HCT116 (cell line): Measurements from ENCODE around the gene SYT11. TPM values are rescaled to one million over a fixed set of nuclear protein-coding genes. Genes with fewer than 3 reads are reported as not detected.

Source experiments
- ATAC-seq: fragments of 200-7000 bp; cut with Tn5 transposase; 2 replicates; pipeline ENCODE4 v1.9.1; 2020; ENCODE audit warnings: mild to moderate bottlenecking, moderate library complexity
- BruUV-seq: library from RNA; stranded (reverse); fragments of 400-500 nt; replicated peaks from 2 replicates; lab custom pipeline; 2021; lab: Mats Ljungman, UMichigan
- CTCF ChIA-PET: fragments of 300-600 bp; sonication (Branson Sonifier 250); formaldehyde crosslinking; loops from one replicate; lab custom pipeline; 2021; ENCODE audit warnings: antibody characterized with exemption; lab: Charles Lee
- POLR2A ChIA-PET: fragments of 300-600, 350-600 bp; sonication (Branson Sonifier 250); formaldehyde crosslinking; loops from one replicate; lab custom pipeline; 2021; ENCODE audit warnings: antibody characterized with exemption; lab: Charles Lee
- RAD21 ChIA-PET, 2 experiments: fragments of 300-600 bp; sonication (Branson Sonifier 250); formaldehyde crosslinking; loops; one replicate each; lab custom pipeline; 2023; ENCODE audit warnings: low total read pairs in 2 of 2; ENCODE audit not compliant: uncharacterized antibody in 2 of 2, unreplicated experiment in 2 of 2, low non-redundant PET in 1 of 2; lab: Charles Lee
- DNase-seq: peaks from one replicate; pipeline ENCODE4 v3.0.0-alpha.2; 2010; ENCODE audit warnings: low read depth, low spot score
- H2AFZ ChIP-seq: fragments of 200-600 bp; shearing (Covaris generic), sonication (generic); 2 replicates; pipeline ENCODE4 v1.6.1; 2017; ENCODE audit warnings: low read depth, mixed run types, mixed read lengths, antibody characterized with exemption, low read length; ENCODE audit not compliant: poor library complexity, severe bottlenecking
- H3K27ac ChIP-seq: 2 replicates; pipeline ENCODE4 v1.5.1; 2012; ENCODE audit warnings: low read depth, low read length
- H3K27me3 ChIP-seq: fragments of 200-600 bp; sonication (generic); 2 replicates; pipeline ENCODE4 v1.6.1; 2016; ENCODE audit warnings: mixed run types, low read length, mixed read lengths; ENCODE audit not compliant: insufficient read depth
- H3K36me3 ChIP-seq, 2 experiments: fragments of 200-500 bp in 1 of 2; fragments of 200-600 bp in 1 of 2; sonication (Bioruptor generic) in 1 of 2; sonication (generic) in 1 of 2; 2 replicates each; pipeline versions ENCODE4 v1.5.1 to v1.6.1; 2014 to 2016; ENCODE audit warnings: low read length in 2 of 2, inconsistent platforms in 1 of 2, mixed read lengths in 1 of 2, mixed run types in 1 of 2; ENCODE audit not compliant: insufficient read depth in 2 of 2, control insufficient read depth in 1 of 2
- H3K4me1 ChIP-seq, 2 experiments: fragments of 200-600 bp in 1 of 2; sonication (generic) in 1 of 2; 2 replicates each; pipeline versions ENCODE4 v1.5.1 to v1.6.1; 2012 to 2017; ENCODE audit warnings: low read length in 2 of 2, inconsistent platforms in 1 of 2, mild to moderate bottlenecking in 1 of 2, mixed read lengths in 1 of 2, mixed run types in 1 of 2, moderate library complexity in 1 of 2; ENCODE audit not compliant: insufficient read depth in 2 of 2, control insufficient read depth in 1 of 2
- H3K4me2 ChIP-seq: fragments of 200-600 bp; sonication (generic); 2 replicates; pipeline ENCODE4 v1.6.1; 2017; ENCODE audit warnings: mixed run types, low read length, mixed read lengths
- H3K4me3 ChIP-seq, 2 experiments: fragments of 200-600 bp in 1 of 2; sonication (generic) in 1 of 2; replicated peaks in 1 of 2; 2 replicates each; pipeline ENCODE4 v1.5.1; 2011 to 2016; ENCODE audit warnings: low read length in 2 of 2, control low read depth in 1 of 2, low read depth in 1 of 2, mild to moderate bottlenecking in 1 of 2, mixed read lengths in 1 of 2, mixed run types in 1 of 2
- H3K79me2 ChIP-seq: fragments of 200-600 bp; sonication (generic); 2 replicates; pipeline ENCODE4 v1.6.1; 2017; ENCODE audit warnings: mild to moderate bottlenecking, mixed run types, low read length, moderate library complexity, mixed read lengths; ENCODE audit not compliant: insufficient read depth
- H3K9ac ChIP-seq: fragments of 200-600 bp; sonication (generic); 2 replicates; pipeline ENCODE4 v1.6.1; 2016; ENCODE audit warnings: low read length, mixed read lengths
- H3K9me2 ChIP-seq: fragments of 200-600 bp; sonication (generic), shearing (Covaris generic); 2 replicates; pipeline ENCODE4 v1.6.1; 2017; ENCODE audit warnings: mixed run types, mild to moderate bottlenecking, moderate library complexity; ENCODE audit not compliant: insufficient read depth
- H3K9me3 ChIP-seq, 2 experiments: fragments of 200-500 bp in 1 of 2; fragments of 200-600 bp in 1 of 2; sonication (Bioruptor generic) in 1 of 2; sonication (generic) in 1 of 2; 2 replicates each; pipeline ENCODE4 v1.6.1; 2014 to 2017; ENCODE audit warnings: low read length in 2 of 2, mixed read lengths in 2 of 2, inconsistent platforms in 1 of 2, low read depth in 1 of 2, mild to moderate bottlenecking in 1 of 2, mixed run types in 1 of 2, moderate library complexity in 1 of 2; ENCODE audit not compliant: control insufficient read depth in 1 of 2, insufficient read depth in 1 of 2
- H4K20me1 ChIP-seq: fragments of 200-600 bp; sonication (generic), shearing (Covaris generic); 2 replicates; pipeline ENCODE4 v1.6.1; 2017; ENCODE audit warnings: mixed run types, mild to moderate bottlenecking, moderate library complexity; ENCODE audit not compliant: insufficient read depth
- ATF3 ChIP-seq: IDR thresholded peaks from 2 replicates; pipeline ENCODE4 v1.6.1; 2012
- CEBPB ChIP-seq: IDR thresholded peaks from 2 replicates; pipeline ENCODE4 v1.6.1; 2012; ENCODE audit warnings: low read depth
- CTCF ChIP-seq, 3 experiments: fragments of 200-600 bp in 1 of 3; sonication (generic) in 1 of 3; IDR thresholded peaks in 2 of 3; conservative IDR thresholded peaks in 1 of 3; 2 replicates each; pipeline ENCODE4 v1.5.1; 2012 to 2017; ENCODE audit warnings: low read depth in 2 of 3, low read length in 2 of 3, antibody characterized with exemption in 1 of 3, borderline replicate concordance in 1 of 3, control low read depth in 1 of 3, mild to moderate bottlenecking in 1 of 3, mixed read lengths in 1 of 3, mixed run types in 1 of 3, moderate library complexity in 1 of 3; ENCODE audit not compliant: insufficient read depth in 1 of 3
- EGR1 ChIP-seq: IDR thresholded peaks from 2 replicates; pipeline ENCODE4 v1.6.1; 2012; ENCODE audit warnings: low read depth
- EZH2phosphoT487 ChIP-seq: fragments of 200-600 bp; IDR thresholded peaks from 2 replicates; pipeline ENCODE4 v1.6.1; 2018; ENCODE audit warnings: antibody characterized with exemption, borderline replicate concordance
- FOSL1 ChIP-seq: IDR thresholded peaks from 2 replicates; pipeline ENCODE4 v1.6.1; 2012; ENCODE audit warnings: low read depth
- POLR2AphosphoS5 ChIP-seq: IDR thresholded peaks from 2 replicates; pipeline ENCODE4 v1.6.1; 2011; ENCODE audit warnings: mild to moderate bottlenecking, low read depth, low read length, moderate library complexity
- RAD21 ChIP-seq: IDR thresholded peaks from 2 replicates; pipeline ENCODE4 v1.6.1; 2012; ENCODE audit warnings: low read depth, mild to moderate bottlenecking
- REST ChIP-seq: IDR thresholded peaks from 2 replicates; pipeline ENCODE4 v1.6.1; 2012; ENCODE audit warnings: low read depth
- SIN3A ChIP-seq: IDR thresholded peaks from 2 replicates; pipeline ENCODE4 v1.6.1; 2012; ENCODE audit warnings: low read depth
- SRF ChIP-seq: IDR thresholded peaks from 2 replicates; pipeline ENCODE4 v1.6.1; 2012; ENCODE audit warnings: low read depth
- TCF7L2 ChIP-seq: IDR thresholded peaks from 2 replicates; pipeline ENCODE4 v1.7.0; 2011; ENCODE audit warnings: borderline replicate concordance, inconsistent platforms; ENCODE audit not compliant: insufficient read depth, insufficient read length; ENCODE audit errors: extremely low read depth
- YY1 ChIP-seq: IDR thresholded peaks from 2 replicates; pipeline ENCODE4 v1.6.1; 2011; ENCODE audit warnings: low read length, low read depth, moderate library complexity, mild to moderate bottlenecking; ENCODE audit not compliant: insufficient replicate concordance; ENCODE audit errors: extremely low read depth
- ZBTB33 ChIP-seq: IDR thresholded peaks from 2 replicates; pipeline ENCODE4 v1.6.1; 2011; ENCODE audit warnings: mild to moderate bottlenecking, low read length, moderate library complexity; ENCODE audit not compliant: insufficient replicate concordance; ENCODE audit errors: extremely low read depth
- intact Hi-C: fragments of 100-400 bp; cut with micrococcal nuclease; formaldehyde crosslinking; loops from 2 replicates; pipeline ENCODE4 v1.10.0; 2022
- total RNA-seq: library from RNA; stranded (reverse); gene quantifications from one replicate; pipeline ENCODE4 v1.2.1, GENCODE V29; 2021; ENCODE audit not compliant: unreplicated experiment

The SYT11 gene
- total RNA-seq, 1 experiment from 2014 or later: 0.17 TPM

GRCh38 chr1:155877945-155878344, 18.6 kb downstream of the SYT11 start:
- intact Hi-C loops: no loop called here
- ATAC-seq (no peak), DNase-seq (no peak)
- no peaks in the 10 kb centered on the region for H3K36me3 ChIP-seq
- ChIA-PET POLR2A (no interaction called here), CTCF (no interaction called here), RAD21 (no interaction called here)
- no peak overlapping the region for H3K9ac ChIP-seq
- no peaks in the 10 kb centered on the region for H3K9me2 ChIP-seq
- peaks cover 5% of the 10 kb centered on the region; the same call in 1 of the 2 replicates for H3K27me3 ChIP-seq
- H3K79me2 ChIP-seq: no peaks in the 10 kb centered on the region
- H3K4me2 ChIP-seq: no peak overlapping the region
- no peaks in the 10 kb centered on the region; a peak in 1 of 4 replicates for H3K4me1 ChIP-seq
- BruUV-seq: no TSS peak
- H4K20me1 ChIP-seq: no peaks in the 10 kb centered on the region
- no peak overlapping the region for H3K27ac ChIP-seq
- no peaks in the 10 kb centered on the region for H3K9me3 ChIP-seq
- H3K4me3 ChIP-seq: no peak overlapping the region
- TF ChIP-seq EZH2phosphoT487 (no peak), SIN3A (no peak), TCF7L2 (no peak), POLR2AphosphoS5 (no peak), SRF (no peak), ATF3 (no peak), ZBTB33 (no peak), EGR1 (no peak), YY1 (no peak), CEBPB (no peak), CTCF (IDR thresholded peaks at IDR 0.05 in 2 of 3, conservative IDR thresholded peaks at IDR 0.05 in 1 of 3; ENCODE audit: borderline replicate concordance in 1 of 3, insufficient read depth in 1 of 3, low read depth in 2 of 3, low read length in 2 of 3) (no peak), FOSL1 (no peak), REST (no peak), RAD21 (no peak)
- no peak overlapping the region for H2AFZ ChIP-seq
